NCI-H2171 (cell line): ENCODE measurements around the gene DAB2IP.

Experiments
- DNase-seq: peaks from one replicate; lab custom pipeline; 2025; lab: John Stamatoyannopoulos, UW

Gene DAB2IP

GRCh38 chr9:121797081-121797480 lies 145.6 kb downstream of the DAB2IP start:
- no peak for DNase-seq

- no peak for DNase-seq
Measured at GRCh38 chr9:121798941-121799340, 147.5 kb downstream of the DAB2IP start.

- no peak for DNase-seq
Measured at GRCh38 chr9:121800376-121800775, 148.9 kb downstream of the DAB2IP start.

- DNase-seq = no peak
Measured at GRCh38 chr9:121801579-121801978, 150.1 kb downstream of the DAB2IP start.

GRCh38 chr9:121802753-121803152 lies 151.3 kb downstream of the DAB2IP start:
- no peak for DNase-seq

- no peak for DNase-seq
Measured at GRCh38 chr9:121807069-121807822, 155.8 kb downstream of the DAB2IP start.

GRCh38 chr9:121807823-121808278 lies 156.4 kb downstream of the DAB2IP start:
- DNase-seq = no peak

GRCh38 chr9:121808781-121809180 lies 157.3 kb downstream of the DAB2IP start:
- DNase-seq = no peak

GRCh38 chr9:121809356-121810050 lies 158.1 kb downstream of the DAB2IP start:
- no peak for DNase-seq

GRCh38 chr9:121810489-121810888 lies 159.1 kb downstream of the DAB2IP start:
- no peak for DNase-seq

- no peak for DNase-seq
Measured at GRCh38 chr9:121811140-121811539, 159.7 kb downstream of the DAB2IP start.

GRCh38 chr9:121811751-121812150 lies 160.3 kb downstream of the DAB2IP start:
- DNase-seq = no peak

GRCh38 chr9:121812159-121812735 lies 160.8 kb downstream of the DAB2IP start:
- DNase-seq = no peak

- no peak for DNase-seq
Measured at GRCh38 chr9:121813519-121814210, 162.2 kb downstream of the DAB2IP start.

- DNase-seq = no peak
Measured at GRCh38 chr9:121814594-121814993, 163.2 kb downstream of the DAB2IP start.

GRCh38 chr9:121815084-121815483 lies 163.7 kb downstream of the DAB2IP start:
- no peak for DNase-seq

- no peak for DNase-seq
Measured at GRCh38 chr9:121815546-121816448, 164.4 kb downstream of the DAB2IP start.

- no peak for DNase-seq
Measured at GRCh38 chr9:121816449-121816817, 165.0 kb downstream of the DAB2IP start.

- DNase-seq = no peak
Measured at GRCh38 chr9:121816845-121817450, 165.5 kb downstream of the DAB2IP start.

- DNase-seq = no peak
Measured at GRCh38 chr9:121817476-121817875, 166.0 kb downstream of the DAB2IP start.
